ENCODE measurements around the gene NAT8. TPM values are rescaled to one million over a fixed set of nuclear protein-coding genes. Genes with fewer than 3 reads are reported as not detected.
A peak's percentile ranks its signal among the peaks of the same experiment; 100 is the strongest.
"Not testable (repeated sequence)": the region's sequence is repeated elsewhere in the genome, so short reads cannot be mapped to it uniquely, and the experiment has no call there.

NAT8 gene
- not detected for total RNA-seq

DNA sequence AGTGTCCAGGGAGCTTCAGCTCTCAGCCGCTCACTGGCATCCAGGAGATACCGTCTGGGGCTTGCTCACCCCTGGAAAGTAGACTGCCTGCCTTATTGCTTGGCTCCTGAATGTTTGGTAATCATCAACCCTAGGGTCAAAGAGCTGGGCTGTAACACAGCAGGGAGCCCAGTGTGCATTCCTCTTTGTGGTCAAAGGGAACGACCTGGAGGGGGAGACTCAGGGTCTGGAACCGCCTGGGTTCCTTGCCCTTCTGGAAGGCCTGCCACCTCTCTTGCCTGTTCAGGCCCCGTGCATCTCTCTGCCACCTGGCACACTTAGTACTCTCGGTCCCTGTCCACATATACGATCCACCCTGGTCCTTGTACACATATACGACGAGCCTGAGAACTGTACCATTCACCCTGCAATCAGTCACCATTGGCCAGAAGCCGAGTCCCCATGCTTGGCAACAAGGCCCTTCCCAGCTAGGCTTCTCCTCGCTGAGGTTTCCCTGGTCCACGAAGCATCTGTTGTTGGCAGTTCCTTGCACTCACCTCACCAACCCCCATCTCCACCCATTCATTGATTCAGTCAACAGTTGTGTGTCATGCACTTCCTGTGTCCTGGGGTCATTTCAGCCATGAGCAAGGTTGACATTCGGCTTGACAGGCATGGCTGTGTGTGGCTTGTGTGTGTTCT lies at the start of gene NAT8:
Gene NAT8, minus strand, starts transcription at position 85 of the 681 bp plus-strand sequence. CDS start 794 bp downstream, outside the sequence.
- Histone ChIP-seq H3K4me3 (no peak within 1 kb of the TSS), H3K27me3 (no peaks in the 10 kb centered on the region), H3K9me3 (no peaks in the 10 kb centered on the region), H3K27ac (no peak within 1 kb of the TSS), H3K36me3 (no peaks in the 10 kb centered on the region), H3K4me1 (no peaks in the 10 kb centered on the region)
- TF ChIP-seq, protein P1, sequence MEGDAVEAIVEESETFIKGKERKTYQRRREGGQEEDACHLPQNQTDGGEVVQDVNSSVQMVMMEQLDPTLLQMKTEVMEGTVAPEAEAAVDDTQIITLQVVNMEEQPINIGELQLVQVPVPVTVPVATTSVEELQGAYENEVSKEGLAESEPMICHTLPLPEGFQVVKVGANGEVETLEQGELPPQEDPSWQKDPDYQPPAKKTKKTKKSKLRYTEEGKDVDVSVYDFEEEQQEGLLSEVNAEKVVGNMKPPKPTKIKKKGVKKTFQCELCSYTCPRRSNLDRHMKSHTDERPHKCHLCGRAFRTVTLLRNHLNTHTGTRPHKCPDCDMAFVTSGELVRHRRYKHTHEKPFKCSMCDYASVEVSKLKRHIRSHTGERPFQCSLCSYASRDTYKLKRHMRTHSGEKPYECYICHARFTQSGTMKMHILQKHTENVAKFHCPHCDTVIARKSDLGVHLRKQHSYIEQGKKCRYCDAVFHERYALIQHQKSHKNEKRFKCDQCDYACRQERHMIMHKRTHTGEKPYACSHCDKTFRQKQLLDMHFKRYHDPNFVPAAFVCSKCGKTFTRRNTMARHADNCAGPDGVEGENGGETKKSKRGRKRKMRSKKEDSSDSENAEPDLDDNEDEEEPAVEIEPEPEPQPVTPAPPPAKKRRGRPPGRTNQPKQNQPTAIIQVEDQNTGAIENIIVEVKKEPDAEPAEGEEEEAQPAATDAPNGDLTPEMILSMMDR (IDR thresholded peaks at IDR 0.05), result no peak
- no peak for TF ChIP-seq POLR2AphosphoS5 (IDR thresholded peaks at IDR 0.05)
- no peak for TF ChIP-seq POLR2A (IDR thresholded peaks at IDR 0.05)
- no peak for DNase-seq (ENCODE audit: low spot score in 2 of 2)
- intact Hi-C loops (cut with DNase I; ENCODE audit: low total_unique reads), result no loop called here

DNA sequence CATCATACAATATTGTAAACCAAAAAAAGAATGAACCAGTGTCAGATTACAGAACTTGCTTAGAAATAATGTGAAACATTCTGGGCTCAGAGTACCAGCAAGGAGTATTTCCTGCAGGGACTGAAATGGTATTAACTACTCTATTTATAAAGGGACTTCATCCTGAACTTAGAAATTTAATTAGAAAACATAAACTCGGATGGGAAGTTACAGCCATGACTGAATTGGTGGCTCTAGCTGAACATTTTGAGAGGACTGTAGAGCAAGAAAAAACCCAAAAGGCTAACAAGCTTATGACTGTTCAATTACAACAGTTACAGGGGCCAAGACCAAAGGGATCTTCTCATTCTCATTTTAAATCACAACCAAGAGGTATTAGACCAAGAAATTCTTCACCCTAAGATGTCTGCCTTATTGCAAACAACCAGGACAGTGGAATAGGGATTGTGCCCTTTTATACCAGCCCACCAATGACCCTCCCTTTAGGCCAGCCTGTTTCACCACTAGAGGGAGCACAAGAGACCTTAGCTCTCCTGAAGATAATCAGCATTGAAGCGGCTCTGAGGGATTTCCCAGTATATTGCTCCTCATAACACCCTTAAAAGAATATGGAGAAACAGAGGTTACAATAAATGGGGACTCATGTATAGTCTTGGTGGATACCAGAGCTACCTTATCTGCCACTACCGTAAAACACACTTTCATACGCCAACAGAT lies 48.3 kb upstream of the NAT8 start:
- DNase-seq (ENCODE audit: low spot score in 2 of 2); H3K9me3 ChIP-seq; H3K36me3 ChIP-seq; intact Hi-C loops (cut with DNase I; ENCODE audit: low total_unique reads); H3K4me1 ChIP-seq; H3K4me3 ChIP-seq; H3K27me3 ChIP-seq; H3K27ac ChIP-seq: not testable (repeated sequence)
- TF ChIP-seq, protein P1 (IDR thresholded peaks at IDR 0.05), result peak in 1 of 3 donors; percentile 20

GRCh38 chr2:73688494-73688893 lies 46.3 kb upstream of the NAT8 start:
- DNase-seq (ENCODE audit: low spot score in 2 of 2); H3K9me3 ChIP-seq; H3K27me3 ChIP-seq; H3K4me1 ChIP-seq; H3K4me3 ChIP-seq; H3K36me3 ChIP-seq; H3K27ac ChIP-seq: not testable (repeated sequence)
- intact Hi-C loops (cut with DNase I; ENCODE audit: low total_unique reads), result loop anchor here (10.0 kb wide), 1 partner anchor 346 kb away; no protein-coding TSS in a partner anchor

DNA sequence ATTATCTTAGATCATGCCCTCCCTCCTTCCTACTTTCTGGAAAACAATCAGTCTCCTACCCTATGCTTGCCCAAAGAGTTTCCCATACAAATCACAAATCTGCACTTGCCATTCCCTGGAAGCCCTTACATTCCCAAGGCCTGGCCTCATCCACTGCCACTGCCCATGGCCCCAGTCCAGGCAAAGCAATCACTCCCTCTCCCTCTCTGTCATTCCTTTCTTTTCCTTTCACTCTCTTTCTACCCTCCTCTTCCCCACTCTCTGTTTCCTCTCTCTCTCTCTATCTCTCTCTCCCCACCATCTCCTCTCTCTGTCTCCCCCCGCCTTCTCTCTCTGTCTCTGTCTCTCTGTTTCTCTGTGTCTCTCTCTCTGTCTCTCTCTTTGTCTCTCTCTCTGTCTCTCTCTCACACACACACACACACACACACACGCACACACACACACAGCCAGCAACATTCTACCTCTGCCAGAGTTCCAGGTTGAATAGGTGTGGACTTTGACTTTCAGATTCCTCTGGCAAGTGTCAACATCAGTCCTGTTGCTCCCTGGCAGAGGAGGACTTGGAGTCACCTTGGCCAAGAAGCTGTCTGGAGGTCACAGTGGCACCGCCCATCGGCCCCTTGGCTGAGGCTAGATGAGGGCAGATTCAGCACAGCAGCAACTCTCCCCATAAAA lies 43.7 kb upstream of the NAT8 start:
- TF ChIP-seq, protein P1 (IDR thresholded peaks at IDR 0.05), result no peak
- TF ChIP-seq POLR2AphosphoS5 (IDR thresholded peaks at IDR 0.05) (no peak), POLR2A (IDR thresholded peaks at IDR 0.05) (no peak)
- Histone ChIP-seq H3K9me3 (no peaks in the 10 kb centered on the region), H3K27me3 (no peaks in the 10 kb centered on the region), H3K36me3 (no peaks in the 10 kb centered on the region), H3K27ac (no peak overlapping the region), H3K4me3 (no peak overlapping the region), H3K4me1 (no peaks in the 10 kb centered on the region)
- DNase-seq (ENCODE audit: low spot score in 2 of 2), result no peak
- intact Hi-C loops (cut with DNase I; ENCODE audit: low total_unique reads), result loop anchor here (10.0 kb wide), 1 partner anchor 349 kb away; no protein-coding TSS in a partner anchor

GRCh38 chr2:73684905-73685304 lies 42.7 kb upstream of the NAT8 start:
- not testable (repeated sequence) for H3K4me3 ChIP-seq; H3K4me1 ChIP-seq; DNase-seq (ENCODE audit: low spot score in 2 of 2); H3K27me3 ChIP-seq; H3K36me3 ChIP-seq; H3K27ac ChIP-seq; H3K9me3 ChIP-seq
- intact Hi-C loops (cut with DNase I; ENCODE audit: low total_unique reads), result loop anchor here (10.0 kb wide), 1 partner anchor 350 kb away; no protein-coding TSS in a partner anchor

GRCh38 chr2:73684325-73684724 lies 42.1 kb upstream of the NAT8 start:
- not testable (repeated sequence) for H3K27ac ChIP-seq
- intact Hi-C loops (cut with DNase I; ENCODE audit: low total_unique reads), result loop anchor here (10.0 kb wide), 1 partner anchor 350 kb away; no protein-coding TSS in a partner anchor

More at GRCh38 chr2:73684325-73684724, 42.1 kb upstream of the NAT8 start:
- not testable (repeated sequence) for DNase-seq (ENCODE audit: low spot score in 2 of 2); H3K4me3 ChIP-seq; H3K4me1 ChIP-seq; H3K9me3 ChIP-seq; H3K27me3 ChIP-seq; H3K36me3 ChIP-seq
